IMR-90 (cell line): ENCODE measurements around the gene ARHGEF2. TPM values are rescaled to one million over a fixed set of nuclear protein-coding genes. Genes with fewer than 3 reads are reported as not detected.

Experiments used
- ATAC-seq: fragments of 200-7000 bp; cut with Tn5 transposase; 2 replicates; pipeline ENCODE4 v1.9.1; 2020; ENCODE audit warnings: low read depth, mild to moderate bottlenecking, moderate library complexity
- BruUV-seq: library from RNA; stranded (reverse); fragments of 400-500 nt; replicated peaks from 2 replicates; lab custom pipeline; 2021; lab: Mats Ljungman, UMichigan
- CTCF ChIA-PET: fragments of 300-600 bp; formaldehyde crosslinking; extraction: SDS; loops from one replicate; lab custom pipeline; 2021; ENCODE audit warnings: antibody characterized with exemption; lab: Yijun Ruan, JAX
- POLR2A ChIA-PET: fragments of 300-600 bp; sonication (Branson Sonifier 250); formaldehyde crosslinking; loops from one replicate; lab custom pipeline; 2022; ENCODE audit warnings: antibody characterized with exemption; ENCODE audit not compliant: unreplicated experiment; lab: Charles Lee
- DNase-seq: peaks from one replicate; pipeline ENCODE4 v3.0.0; 2013
- H2AFZ ChIP-seq: replicated peaks from 2 replicates; pipeline ENCODE3; 2013; ENCODE audit warnings: low read length, mild to moderate bottlenecking; ENCODE audit not compliant: poor library complexity
- H2AK5ac ChIP-seq: 2 replicates; pipeline ENCODE4 v1.6.1; 2013; ENCODE audit warnings: low read depth, low read length, inconsistent platforms
- H2AK9ac ChIP-seq: replicated peaks from 2 replicates; pipeline ENCODE3; 2013; ENCODE audit warnings: mild to moderate bottlenecking, low read depth, low read length, moderate library complexity; ENCODE audit not compliant: poor library complexity
- H2BK120ac ChIP-seq: 2 replicates; pipeline ENCODE4 v1.6.1; 2013; ENCODE audit warnings: low read depth, low read length, inconsistent platforms
- H2BK15ac ChIP-seq: 3 replicates; pipeline ENCODE4 v1.6.1; 2013; ENCODE audit warnings: low read depth, low read length, inconsistent platforms
- H2BK20ac ChIP-seq: 2 replicates; pipeline ENCODE4 v1.6.1; 2013; ENCODE audit warnings: low read depth, mild to moderate bottlenecking, inconsistent platforms, low read length, moderate library complexity
- H2BK5ac ChIP-seq: 2 replicates; pipeline ENCODE4 v1.6.1; 2013; ENCODE audit warnings: mild to moderate bottlenecking, low read depth, low read length, inconsistent platforms; ENCODE audit not compliant: poor library complexity, severe bottlenecking
- H3K14ac ChIP-seq: replicated peaks from 2 replicates; pipeline ENCODE4 v1.6.1; 2013; ENCODE audit warnings: low read depth, low read length, inconsistent platforms
- H3K18ac ChIP-seq: 2 replicates; pipeline ENCODE4 v1.6.1; 2013; ENCODE audit warnings: low read depth, low read length, control low read depth
- H3K23ac ChIP-seq: 2 replicates; pipeline ENCODE4 v1.6.1; 2013; ENCODE audit warnings: low read depth, low read length, inconsistent platforms
- H3K27ac ChIP-seq: 2 replicates; pipeline ENCODE4 v1.5.1; 2013; ENCODE audit warnings: mild to moderate bottlenecking, control low read depth, low read length; ENCODE audit not compliant: insufficient read depth
- H3K27me3 ChIP-seq: 2 replicates; pipeline ENCODE4 v1.6.1; 2013; ENCODE audit warnings: low read length; ENCODE audit not compliant: control insufficient read depth, insufficient read depth
- H3K36me3 ChIP-seq: 2 replicates; pipeline ENCODE4 v1.6.1; 2013; ENCODE audit warnings: low read length, mixed read lengths; ENCODE audit not compliant: control insufficient read depth, insufficient read depth
- H3K4ac ChIP-seq: 2 replicates; pipeline ENCODE4 v1.6.1; 2013; ENCODE audit warnings: low read depth, low read length, inconsistent platforms
- H3K4me1 ChIP-seq: 2 replicates; pipeline ENCODE4 v1.6.1; 2013; ENCODE audit warnings: low read length, mixed read lengths; ENCODE audit not compliant: control insufficient read depth, insufficient read depth
- H3K4me2 ChIP-seq: 2 replicates; pipeline ENCODE4 v1.6.1; 2013; ENCODE audit warnings: low read depth, mild to moderate bottlenecking, control low read depth, low read length, moderate library complexity
- H3K4me3 ChIP-seq: 2 replicates; pipeline ENCODE4 v1.5.1; 2013; ENCODE audit warnings: low read depth, mild to moderate bottlenecking, control low read depth, low read length, moderate library complexity; ENCODE audit not compliant: insufficient read depth
- H3K56ac ChIP-seq: 2 replicates; pipeline ENCODE4 v1.6.1; 2013; ENCODE audit warnings: low read length, inconsistent platforms; ENCODE audit not compliant: insufficient read depth; ENCODE audit errors: extremely low read depth
- H3K79me1 ChIP-seq, 2 experiments: 2 replicates each; pipeline ENCODE4 v1.6.1; 2013; ENCODE audit warnings: low read length in 2 of 2, inconsistent platforms in 1 of 2, low read depth in 1 of 2
- H3K9ac ChIP-seq: 2 replicates; pipeline ENCODE4 v1.6.1; 2013; ENCODE audit warnings: low read depth, low read length, control low read depth
- H3K9me1 ChIP-seq: 2 replicates; pipeline ENCODE4 v1.6.1; 2013; ENCODE audit warnings: low read length, inconsistent platforms; ENCODE audit not compliant: insufficient read depth
- H3K9me3 ChIP-seq: 2 replicates; pipeline ENCODE4 v1.6.1; 2013; ENCODE audit warnings: low read length; ENCODE audit not compliant: control insufficient read depth, insufficient read depth
- H4K20me1 ChIP-seq: 2 replicates; pipeline ENCODE4 v1.6.1; 2013; ENCODE audit warnings: low read length, inconsistent platforms; ENCODE audit not compliant: insufficient read depth
- H4K5ac ChIP-seq: 2 replicates; pipeline ENCODE4 v1.6.1; 2013; ENCODE audit warnings: mild to moderate bottlenecking, low read depth, low read length, control low read depth
- H4K8ac ChIP-seq, 2 experiments: 2 replicates each; pipeline ENCODE4 v1.6.1; 2013; ENCODE audit warnings: low read depth in 2 of 2, low read length in 2 of 2, control low read depth in 1 of 2, inconsistent platforms in 1 of 2
- H4K91ac ChIP-seq: 2 replicates; pipeline ENCODE4 v1.6.1; 2013; ENCODE audit warnings: low read depth, low read length, inconsistent platforms; ENCODE audit not compliant: insufficient read depth
- BHLHE40 ChIP-seq: fragments of 150-350 bp; IDR thresholded peaks from 2 replicates; pipeline ENCODE4 v1.6.1; 2016; ENCODE audit warnings: mild to moderate bottlenecking, low read depth, low read length
- CEBPB ChIP-seq: IDR thresholded peaks from 2 replicates; pipeline ENCODE4 v1.6.1; 2012; ENCODE audit warnings: low read depth, low read length, improper control_type of control experiment
- CHD1 ChIP-seq: IDR thresholded peaks from 2 replicates; pipeline ENCODE4 v1.6.1; 2012; ENCODE audit warnings: low read depth, low read length, improper control_type of control experiment
- CTCF ChIP-seq: conservative IDR thresholded peaks from 2 replicates; pipeline ENCODE4 v1.5.1; 2012; ENCODE audit warnings: mild to moderate bottlenecking, low read depth, low read length, improper control_type of control experiment
- ELK1 ChIP-seq: fragments of 150-350 bp; IDR thresholded peaks from 2 replicates; pipeline ENCODE4 v1.6.1; 2016; ENCODE audit warnings: low read depth, mild to moderate bottlenecking, low read length, moderate library complexity, borderline replicate concordance
- FOS ChIP-seq: fragments of 150-350 bp; IDR thresholded peaks from 2 replicates; pipeline ENCODE4 v1.6.1; 2016; ENCODE audit warnings: low read depth, low read length
- MAFK ChIP-seq: IDR thresholded peaks from 2 replicates; pipeline ENCODE4 v1.6.1; 2012; ENCODE audit warnings: low read depth, low read length, improper control_type of control experiment
- MAZ ChIP-seq: IDR thresholded peaks from 2 replicates; pipeline ENCODE4 v1.6.1; 2012; ENCODE audit warnings: low read depth, mild to moderate bottlenecking, low read length, improper control_type of control experiment, moderate library complexity, borderline replicate concordance
- MXI1 ChIP-seq: IDR thresholded peaks from 2 replicates; pipeline ENCODE4 v1.6.1; 2012; ENCODE audit warnings: low read depth, mild to moderate bottlenecking, low read length, moderate library complexity, borderline replicate concordance
- NFE2L2 ChIP-seq: fragments of 150-350 bp; IDR thresholded peaks from 2 replicates; pipeline ENCODE4 v1.6.1; 2016; ENCODE audit warnings: low read depth, mild to moderate bottlenecking, low read length
- POLR2A ChIP-seq: IDR thresholded peaks from 2 replicates; pipeline ENCODE4 v1.6.1; 2012; ENCODE audit warnings: mild to moderate bottlenecking, low read depth, low read length
- RAD21 ChIP-seq: IDR thresholded peaks from 2 replicates; pipeline ENCODE4 v1.6.1; 2012; ENCODE audit warnings: low read length, improper control_type of control experiment
- RCOR1 ChIP-seq: IDR thresholded peaks from 2 replicates; pipeline ENCODE4 v1.6.1; 2012; ENCODE audit warnings: mild to moderate bottlenecking, low read length, improper control_type of control experiment; ENCODE audit not compliant: insufficient replicate concordance
- RFX5 ChIP-seq: IDR thresholded peaks from 2 replicates; pipeline ENCODE4 v1.8.0; 2012; ENCODE audit warnings: low read depth, mild to moderate bottlenecking, low read length, moderate library complexity
- SMC3 ChIP-seq: fragments of 150-350 bp; IDR thresholded peaks from 2 replicates; pipeline ENCODE4 v1.6.1; 2016; ENCODE audit warnings: low read depth, mild to moderate bottlenecking, antibody characterized with exemption, low read length, moderate library complexity
- WGBS, 2 experiments: methylation state at CpG; one replicate each; pipeline versions ENCODE4 v1.1.5 to v1.1.7; 2013; ENCODE audit warnings: missing lambda C conversion rate in 2 of 2; ENCODE audit not compliant: insufficient read length in 1 of 2; ENCODE audit errors: extremely low coverage in 2 of 2; 5-methylcytosine and 5-hydroxymethylcytosine counted together
- dilution Hi-C: fragments of 300-500 bp; cut with HindIII; formaldehyde crosslinking; loops from one replicate; pipeline ENCODE4 v1.14.3; 2018; ENCODE audit warnings: low sequenced_read_pairs; ENCODE audit not compliant: unreplicated experiment
- in situ Hi-C: fragments of 300-500 bp; cut with MboI; formaldehyde crosslinking; loops from 3 replicates; pipeline ENCODE4 v1.14.3; 2019; ENCODE audit warnings: low sequenced_read_pairs, inconsistent platforms, mixed read lengths
- intact Hi-C: fragments of 100-400 bp; cut with micrococcal nuclease; formaldehyde crosslinking; loops from 2 replicates; pipeline ENCODE4 v1.10.0; 2022
- polyA plus RNA-seq, 3 experiments: library from polyadenylated mRNA; depleted of rRNA; stranded (reverse); fragments of >200 nt; gene quantifications; 2 replicates each; pipeline ENCODE4 v1.2.3, GENCODE V29; 2012; ENCODE audit warnings: low replicate concordance in 1 of 3
- total RNA-seq: library from RNA; depleted of rRNA; stranded (reverse); fragments of >200 nt; gene quantifications from 2 replicates; pipeline ENCODE4 v1.2.3, GENCODE V29; 2012

ARHGEF2 gene
- total and polyA plus RNA-seq, 2 of the 4 experiments (the other 2 are of a cell fraction), result 91.8 to 117 TPM

- Histone ChIP-seq H3K79me1 (peaks cover 0 to 7% of the 10 kb centered on the region in 2 experiments; a peak in 1 of 4 replicates), H4K91ac (no peak overlapping the region; the same call in 1 of the 2 replicates), H2BK5ac (no peak overlapping the region), H2BK15ac (no peak overlapping the region), H3K9ac (no peak overlapping the region), H3K56ac (no peak overlapping the region), H3K23ac (no peak overlapping the region), H3K27ac (no peak overlapping the region), H3K14ac (no peak overlapping the region), H4K20me1 (no peaks in the 10 kb centered on the region), H2BK20ac (no peak overlapping the region), H3K4me3 (no peak overlapping the region), H2AK9ac (no peak overlapping the region), H2AK5ac (no peak overlapping the region), H3K9me1 (no peaks in the 10 kb centered on the region; the same call in 1 of the 2 replicates), H3K18ac (no peak overlapping the region), H2BK120ac (peak overlapping the region; percentile 7; the same call in 1 of the 2 replicates), H3K4me1 (peaks cover 9% of the 10 kb centered on the region), H3K4me2 (no peak overlapping the region), H4K8ac (no peak overlapping the region), H3K4ac (no peak overlapping the region), H3K27me3 (no peaks in the 10 kb centered on the region), H2AFZ (peak overlapping the region; percentile 96), H4K5ac (no peak overlapping the region), H3K9me3 (no peaks in the 10 kb centered on the region), H3K36me3 (no peaks in the 10 kb centered on the region)
- no peak for DNase-seq
- ATAC-seq, result no peak
- WGBS, 2 experiments, result 80% methylated on average over 1 of the region's 6 CpGs; no CpG with 5 or more reads in 1 of the 2 experiments
- BruUV-seq, result no TSS peak
- in situ Hi-C loops, result no loop called here
- dilution Hi-C loops, result no loop called here
- intact Hi-C loops, result no loop called here
- CTCF ChIA-PET, result interaction anchor here (0.6 to 1.3 kb wide), 12 partner anchors 9 to 95 kb away, joined by 3 to 12 read pairs (median 4); partner anchors contain the start of genes KHDC4 and SSR2
- POLR2A ChIA-PET, result interaction anchor here (0.5 to 0.6 kb wide), 2 partner anchors 22 to 55 kb away, joined by 3 to 18 read pairs; no protein-coding TSS in a partner anchor
- TF ChIP-seq MAZ (no peak), MAFK (no peak), FOS (no peak), NFE2L2 (no peak), RCOR1 (no peak), RFX5 (no peak), RAD21 (no peak), SMC3 (no peak), CEBPB (no peak), CHD1 (no peak), POLR2A (no peak), CTCF (no peak), ELK1 (no peak), MXI1 (no peak), BHLHE40 (no peak)
Measured at GRCh38 chr1:155990005-155990739, 11.8 kb upstream of the ARHGEF2 start.
